ENCODE measurements around the gene ARHGAP21.
A peak's percentile ranks its signal among the peaks of the same experiment; 100 is the strongest.
"Not testable (repeated sequence)": the region's sequence is repeated elsewhere in the genome, so short reads cannot be mapped to it uniquely, and the experiment has no call there.

The ARHGAP21 gene

GRCh38 chr10:24622781-24623301, 100.8 kb downstream of the ARHGAP21 start:
- peak in 1 of 2 donors; percentile 26 for ATAC-seq

DNA sequence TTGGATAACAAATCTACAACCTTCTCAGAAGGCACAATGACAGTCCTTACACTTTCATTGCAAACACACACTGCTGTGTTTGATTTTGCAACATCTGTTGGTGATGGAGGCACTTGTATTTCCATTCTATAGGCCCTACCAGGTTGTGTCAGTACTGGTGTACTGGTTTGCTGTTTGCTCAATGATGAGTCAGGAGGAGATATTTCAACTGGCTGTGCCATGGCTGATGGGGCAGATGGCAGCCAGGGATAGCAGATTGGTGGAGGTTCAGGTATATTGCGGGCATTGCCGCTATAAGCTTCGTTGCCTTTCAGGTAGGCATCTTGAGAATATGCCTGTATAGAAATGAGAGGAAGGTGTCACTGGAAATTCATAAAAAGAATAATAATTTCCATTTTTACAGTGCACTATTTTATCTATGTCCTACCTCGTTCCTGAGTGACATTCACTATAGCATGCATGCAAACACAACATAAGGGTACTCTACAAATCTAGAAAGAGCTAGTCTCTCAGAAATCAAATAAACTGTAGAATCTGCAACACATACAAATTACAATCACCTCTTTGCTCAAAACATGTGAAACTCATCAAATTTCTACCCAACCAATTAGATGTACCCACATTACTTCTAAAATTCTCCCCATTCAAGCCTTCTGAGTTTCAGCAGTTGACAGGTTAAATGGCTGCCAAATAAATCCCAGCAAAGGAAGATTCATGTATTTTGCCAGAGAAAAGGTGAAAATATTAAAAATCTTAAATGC, 102.5 kb downstream of the ARHGAP21 start:
- not testable (repeated sequence) for ATAC-seq

DNA sequence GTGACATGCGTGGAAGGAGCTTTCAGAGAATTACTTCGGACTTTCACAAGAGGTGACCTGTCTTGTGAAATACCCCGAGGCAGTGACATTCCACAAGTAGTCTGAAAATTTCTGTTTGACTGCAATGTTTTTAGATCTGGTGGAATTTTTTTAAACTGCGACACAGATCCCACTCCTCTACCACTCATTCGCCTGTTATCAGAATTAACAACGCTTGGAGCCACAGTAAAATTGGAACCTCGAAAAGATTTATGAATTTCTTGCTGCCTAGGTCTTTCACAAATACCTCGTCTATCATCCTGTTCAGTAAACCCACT, 103.7 kb downstream of the ARHGAP21 start:
- not testable (repeated sequence) for ATAC-seq

DNA sequence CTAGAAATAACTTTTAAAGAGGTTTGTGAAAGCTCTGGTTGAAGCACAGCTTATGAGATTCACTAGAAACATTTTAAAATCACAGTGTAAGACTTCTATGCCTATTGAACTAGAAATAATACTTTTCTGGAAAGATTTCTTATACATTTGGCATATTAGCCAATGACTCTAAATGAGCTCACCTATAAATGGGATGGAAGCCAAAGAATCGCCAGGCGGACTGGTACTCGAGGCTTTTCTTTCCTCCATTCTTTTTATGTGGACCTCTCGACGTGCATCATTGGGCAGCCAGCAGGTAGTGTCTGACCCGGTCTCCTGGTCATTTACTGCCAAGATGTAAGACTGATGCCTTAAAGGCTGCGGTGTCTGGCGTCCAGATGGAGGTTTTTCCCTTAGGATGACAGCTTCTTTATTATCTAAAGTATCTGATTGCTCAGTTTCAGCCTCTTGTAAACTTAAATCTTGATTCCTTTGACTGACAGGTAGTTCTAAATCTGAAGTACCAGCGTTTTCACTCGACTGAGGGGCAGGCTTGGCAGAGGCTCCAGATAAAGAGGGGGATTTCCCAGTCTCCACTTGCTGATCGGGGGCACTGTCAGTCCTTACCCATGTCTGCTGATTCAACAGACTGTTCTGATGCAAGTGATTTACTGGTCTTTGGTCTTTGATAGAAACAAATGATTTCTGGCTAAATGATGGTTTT, 104.2 kb downstream of the ARHGAP21 start:
- peak; percentile 30 to 44 for ATAC-seq

DNA sequence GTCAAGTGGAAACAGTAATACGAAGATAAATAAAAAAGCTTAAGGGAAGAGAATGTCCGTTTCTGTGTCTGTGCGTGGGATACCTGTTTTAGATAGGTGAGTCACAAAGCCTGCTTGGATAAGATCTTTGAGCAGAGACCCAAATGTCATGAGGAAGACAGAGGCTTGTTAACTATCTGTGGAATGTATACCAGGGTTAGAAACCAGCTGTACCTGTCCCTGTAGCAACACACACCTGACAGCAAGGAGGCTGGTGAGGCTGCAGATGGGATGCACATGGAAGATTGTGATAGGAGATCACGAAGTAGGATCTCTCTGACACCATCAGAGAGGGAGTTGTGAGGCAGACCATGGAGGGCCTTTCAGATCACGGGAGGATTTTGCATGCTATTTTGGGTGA, 105.3 kb downstream of the ARHGAP21 start:
- ATAC-seq: peak; percentile 42 to 50

- no peak for ATAC-seq
Observed at GRCh38 chr10:24617771-24618396, 105.8 kb downstream of the ARHGAP21 start.

DNA sequence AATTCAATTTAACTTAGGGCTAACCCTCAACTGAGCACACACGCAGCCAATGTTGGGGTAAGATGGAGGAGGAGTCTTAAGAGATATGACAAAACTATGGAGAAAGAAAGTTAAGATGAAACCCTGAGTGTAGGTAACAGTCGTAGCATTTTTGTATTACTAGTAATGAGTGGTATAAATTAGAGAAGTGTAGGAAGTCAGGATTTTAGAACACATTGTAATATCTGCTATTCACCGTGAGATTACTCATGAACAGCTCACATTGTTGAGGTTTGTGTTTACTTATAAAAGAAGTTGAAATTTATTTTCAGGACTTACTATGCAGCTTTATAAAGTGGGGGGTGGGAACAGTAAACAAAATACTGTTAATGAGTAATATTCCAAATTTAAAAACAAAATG, 107.2 kb downstream of the ARHGAP21 start:
- peak in 1 of 2 donors; percentile 36 for ATAC-seq

GRCh38 chr10:24606021-24606420, 117.7 kb downstream of the ARHGAP21 start:
- no peak for ATAC-seq

GRCh38 chr10:24605141-24605540, 118.5 kb downstream of the ARHGAP21 start:
- ATAC-seq: no peak

- peak; percentile 79 to 86 for ATAC-seq
Observed at GRCh38 chr10:24603333-24603732, 120.4 kb downstream of the ARHGAP21 start.

DNA sequence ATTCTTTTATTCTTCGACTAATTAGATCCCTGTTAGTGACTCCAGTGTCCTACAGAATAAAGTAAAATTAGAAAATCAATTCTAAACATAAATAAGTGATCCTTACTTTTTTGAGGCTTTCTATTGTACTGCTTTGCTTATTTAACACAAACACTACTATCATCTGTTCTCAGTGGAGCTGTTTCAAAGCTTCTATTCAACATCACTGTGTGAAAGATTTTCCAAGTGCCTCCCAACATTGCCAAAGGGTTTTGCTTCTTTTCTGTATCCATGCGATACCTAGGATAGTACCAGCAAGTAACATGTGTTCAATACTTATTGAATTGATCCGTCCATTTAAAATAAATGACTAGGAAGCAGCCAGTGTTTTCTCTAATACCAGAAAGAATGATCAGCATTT, 125.7 kb downstream of the ARHGAP21 start:
- ATAC-seq: no peak

DNA sequence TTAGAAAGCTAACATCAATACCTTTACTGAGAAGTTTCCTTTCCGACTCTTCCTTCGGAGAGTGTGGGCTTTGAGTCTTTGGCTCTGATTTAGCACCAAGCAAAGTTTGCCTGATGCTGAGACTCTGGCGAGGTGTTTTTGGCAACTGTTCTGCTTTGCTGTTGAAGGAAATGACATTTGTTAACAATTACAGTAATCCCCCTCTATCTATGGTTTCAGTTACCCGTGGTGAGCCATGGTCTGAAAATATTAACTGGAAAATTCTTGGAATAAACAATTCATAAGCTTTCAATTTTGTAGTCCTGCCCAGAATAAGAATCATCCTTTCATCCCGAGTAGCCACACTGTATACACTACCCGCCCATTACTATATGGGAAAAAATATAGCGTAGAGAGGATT, 126.3 kb downstream of the ARHGAP21 start:
- ATAC-seq: no peak

GRCh38 chr10:24596217-24596930, 127.3 kb downstream of the ARHGAP21 start:
- no peak for ATAC-seq

GRCh38 chr10:24590697-24591457, 132.8 kb downstream of the ARHGAP21 start:
- ATAC-seq: no peak

- ATAC-seq: no peak
Observed at GRCh38 chr10:24589265-24589664, 134.4 kb downstream of the ARHGAP21 start.

GRCh38 chr10:24579906-24580305, 143.8 kb downstream of the ARHGAP21 start:
- no peak for ATAC-seq

DNA sequence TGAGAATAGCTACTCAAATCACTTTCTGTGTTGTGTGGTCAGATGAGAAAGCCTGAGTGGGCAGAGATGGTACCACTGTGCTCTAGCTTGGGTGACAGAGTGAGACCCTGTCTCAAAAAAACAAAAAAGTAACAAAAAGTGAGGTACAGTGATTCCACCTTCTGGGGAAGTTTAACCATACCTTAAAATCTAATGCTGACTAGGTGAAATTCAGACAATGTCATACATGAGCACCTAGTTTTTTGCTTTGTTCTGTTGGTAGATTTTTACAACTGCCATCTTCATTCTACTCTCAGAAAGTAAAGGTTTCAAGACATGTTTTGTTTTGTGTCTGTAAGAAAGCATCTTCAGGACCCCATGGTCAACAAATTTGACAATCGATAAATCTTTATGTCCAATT, 144.2 kb downstream of the ARHGAP21 start:
- ATAC-seq: no peak

GRCh38 chr10:24575481-24576002, 148.1 kb downstream of the ARHGAP21 start:
- no peak for ATAC-seq

GRCh38 chr10:24574578-24575155, 149.0 kb downstream of the ARHGAP21 start:
- ATAC-seq: no peak

DNA sequence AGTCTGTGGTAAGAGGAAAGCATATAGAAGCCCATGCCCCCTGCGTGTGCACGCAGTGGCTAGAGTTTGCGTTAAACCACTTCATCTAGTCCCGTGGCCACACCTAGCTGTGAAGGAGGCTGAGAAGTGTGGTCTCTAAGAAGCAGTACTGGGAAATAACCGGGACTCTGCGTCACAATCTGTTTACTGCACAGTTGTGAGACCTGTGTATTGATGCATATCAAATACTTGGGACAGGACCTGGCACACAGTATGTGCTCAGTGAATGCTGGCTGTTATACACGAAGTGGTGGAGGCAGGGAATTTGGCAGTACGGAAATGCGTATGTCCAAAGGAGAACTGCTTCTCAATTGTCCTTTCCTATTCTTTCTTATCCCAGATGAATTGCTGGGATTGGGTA, 149.5 kb downstream of the ARHGAP21 start:
- no peak for ATAC-seq

DNA sequence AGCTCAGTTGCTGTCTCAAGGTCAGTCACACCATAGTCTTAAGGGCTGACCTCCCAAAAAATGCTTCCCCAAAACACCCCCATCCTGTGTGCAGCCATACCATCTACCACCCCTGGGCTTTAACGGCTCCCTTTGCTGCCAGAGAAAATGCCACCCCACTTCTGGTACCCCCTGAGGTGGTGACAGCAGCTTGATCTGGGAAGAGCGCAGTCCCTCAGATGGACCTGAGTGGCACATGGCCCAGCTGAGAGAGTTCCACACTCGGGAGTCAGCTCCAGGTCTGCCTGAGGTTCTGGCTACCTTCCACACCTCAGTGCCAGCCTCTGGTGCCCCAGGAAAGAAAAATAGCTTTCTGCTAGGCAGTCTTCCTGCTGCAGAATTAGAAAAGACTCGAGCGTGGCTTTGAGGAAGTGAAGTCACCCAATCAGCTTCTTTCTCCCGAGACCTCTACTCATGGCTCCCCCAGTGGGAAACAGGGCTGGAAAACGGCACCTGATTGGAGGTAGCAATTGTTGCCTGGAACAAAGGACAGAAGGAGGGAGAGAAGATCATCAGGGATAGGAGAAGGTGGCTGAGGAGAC, 151.7 kb downstream of the ARHGAP21 start:
- no peak for ATAC-seq

Measured in activated CD4-positive, CD25-positive, alpha-beta regulatory T cell treated with anti-CD3 and anti-CD28 coated beads, Interleukin-2, amount 50 U/mL, for 24 hours (primary cell).